H9 (cell line): ENCODE data around the gene TREML2. TPM values are rescaled to one million over a fixed set of nuclear protein-coding genes. Genes with fewer than 3 reads are reported as not detected.

ENCODE experiments used
- DNase-seq: peaks from one replicate; pipeline ENCODE4 v3.0.0-alpha.2; 2017
- H2AFZ ChIP-seq: one replicate; pipeline ENCODE4 v1.6.1; 2013; ENCODE audit warnings: mild to moderate bottlenecking, low read length, control low read depth, moderate library complexity
- H2AK5ac ChIP-seq: 2 replicates; pipeline ENCODE4 v1.6.1; 2013; ENCODE audit warnings: low read length, control low read depth, mixed read lengths; ENCODE audit not compliant: insufficient read length
- H2BK120ac ChIP-seq: one replicate; pipeline ENCODE4 v1.6.1; 2013; ENCODE audit warnings: low read depth, mild to moderate bottlenecking, low read length, control low read depth, inconsistent platforms; ENCODE audit not compliant: poor library complexity, severe bottlenecking
- H2BK12ac ChIP-seq: 2 replicates; pipeline ENCODE4 v1.6.1; 2013; ENCODE audit warnings: low read length, control low read depth, mixed read lengths, low read depth; ENCODE audit not compliant: insufficient read length
- H2BK15ac ChIP-seq: 2 replicates; pipeline ENCODE4 v1.6.1; 2013; ENCODE audit warnings: low read depth, low read length, control low read depth
- H2BK20ac ChIP-seq: one replicate; pipeline ENCODE4 v1.6.1; 2013; ENCODE audit warnings: low read depth, mild to moderate bottlenecking, low read length, control low read depth, inconsistent platforms; ENCODE audit not compliant: poor library complexity, severe bottlenecking
- H2BK5ac ChIP-seq: 2 replicates; pipeline ENCODE4 v1.6.1; 2013; ENCODE audit warnings: low read length, control low read depth, mixed read lengths; ENCODE audit not compliant: insufficient read length
- H3K14ac ChIP-seq: 2 replicates; pipeline ENCODE4 v1.6.1; 2013; ENCODE audit warnings: low read length, control low read depth; ENCODE audit not compliant: insufficient read depth
- H3K18ac ChIP-seq: 2 replicates; pipeline ENCODE4 v1.6.1; 2013; ENCODE audit warnings: low read depth, mild to moderate bottlenecking, mixed read lengths, low read length, control low read depth; ENCODE audit not compliant: insufficient read length
- H3K23ac ChIP-seq: 2 replicates; pipeline ENCODE4 v1.6.1; 2013; ENCODE audit warnings: low read length, control low read depth, mixed read lengths, low read depth; ENCODE audit not compliant: insufficient read length
- H3K23me2 ChIP-seq: 2 replicates; pipeline ENCODE4 v1.6.1; 2013; ENCODE audit warnings: low read depth, mild to moderate bottlenecking, mixed read lengths, low read length, control low read depth; ENCODE audit not compliant: insufficient read length, poor library complexity, severe bottlenecking
- H3K27ac ChIP-seq: 2 replicates; pipeline ENCODE4 v1.5.1; 2013; ENCODE audit warnings: low read length, control low read depth, mixed read lengths, low read depth; ENCODE audit not compliant: insufficient read length
- H3K27me3 ChIP-seq: 2 replicates; pipeline ENCODE4 v1.6.1; 2013; ENCODE audit warnings: low read length, control low read depth, inconsistent platforms; ENCODE audit not compliant: insufficient read depth
- H3K4ac ChIP-seq: 2 replicates; pipeline ENCODE4 v1.6.1; 2013; ENCODE audit warnings: low read depth, mild to moderate bottlenecking, control low read depth, inconsistent platforms, low read length, moderate library complexity
- H3K4me1 ChIP-seq: 2 replicates; pipeline ENCODE4 v1.6.1; 2013; ENCODE audit warnings: low read length, control low read depth, inconsistent platforms; ENCODE audit not compliant: insufficient read depth
- H3K4me2 ChIP-seq: 2 replicates; pipeline ENCODE4 v1.6.1; 2013; ENCODE audit warnings: low read length, control low read depth, mixed read lengths; ENCODE audit not compliant: insufficient read length, insufficient read depth
- H3K56ac ChIP-seq: 2 replicates; pipeline ENCODE4 v1.6.1; 2013; ENCODE audit warnings: low read depth, mild to moderate bottlenecking, mixed read lengths, low read length, control low read depth; ENCODE audit not compliant: insufficient read length
- H3K79me1 ChIP-seq: 2 replicates; pipeline ENCODE4 v1.6.1; 2013; ENCODE audit warnings: low read depth, mild to moderate bottlenecking, moderate library complexity, low read length, control low read depth, inconsistent platforms; ENCODE audit not compliant: insufficient read depth, poor library complexity, severe bottlenecking
- H3K79me2 ChIP-seq: 2 replicates; pipeline ENCODE4 v1.6.1; 2013; ENCODE audit warnings: low read length, control low read depth, inconsistent platforms; ENCODE audit not compliant: insufficient read depth
- H3K9ac ChIP-seq: 2 replicates; pipeline ENCODE4 v1.6.1; 2013; ENCODE audit warnings: low read length, control low read depth, mixed read lengths; ENCODE audit not compliant: insufficient read length; ENCODE audit errors: extremely low read depth
- H3K9me3 ChIP-seq: one replicate; pipeline ENCODE4 v1.6.1; 2013; ENCODE audit warnings: low read depth, low read length, inconsistent platforms; ENCODE audit not compliant: control insufficient read depth
- H3T11ph ChIP-seq: one replicate; pipeline ENCODE4 v1.6.1; 2013; ENCODE audit warnings: mild to moderate bottlenecking, low read length, control low read depth, inconsistent platforms
- H4K20me1 ChIP-seq: one replicate; pipeline ENCODE4 v1.6.1; 2013; ENCODE audit not compliant: control insufficient read depth, insufficient read length, insufficient read depth
- H4K5ac ChIP-seq: 2 replicates; pipeline ENCODE4 v1.6.1; 2013; ENCODE audit warnings: low read depth, mild to moderate bottlenecking, mixed read lengths, low read length, control low read depth; ENCODE audit not compliant: insufficient read length
- H4K8ac ChIP-seq: replicated peaks from 2 replicates; pipeline ENCODE4 v1.6.1; 2013; ENCODE audit warnings: low read length, control low read depth, mixed read lengths, low read depth; ENCODE audit not compliant: insufficient read length
- H4K91ac ChIP-seq: 2 replicates; pipeline ENCODE4 v1.6.1; 2013; ENCODE audit warnings: low read depth, mild to moderate bottlenecking, moderate library complexity, mixed read lengths, low read length, control low read depth; ENCODE audit not compliant: insufficient read length
- H3K27ac Mint-ChIP-seq, 3 experiments: 2 replicates in 2 of 3; 3 replicates in 1 of 3; pipeline ENCODE4 v1.8.0; 2020 to 2021; ENCODE audit warnings: mixed read lengths in 3 of 3, mild to moderate bottlenecking in 1 of 3, moderate library complexity in 1 of 3
- H3K27me3 Mint-ChIP-seq: 2 replicates; pipeline ENCODE4 v1.8.0; 2021; ENCODE audit warnings: low read depth, mild to moderate bottlenecking, moderate library complexity, mixed read lengths
- H3K36me3 Mint-ChIP-seq, 3 experiments: 2 replicates in 2 of 3; 3 replicates in 1 of 3; pipeline ENCODE4 v1.8.0; 2020 to 2021; ENCODE audit warnings: low read depth in 3 of 3, mixed read lengths in 3 of 3; ENCODE audit not compliant: insufficient read depth in 1 of 3
- H3K4me1 Mint-ChIP-seq, 2 experiments: 2 replicates each; pipeline ENCODE4 v1.8.0; 2020; ENCODE audit warnings: mixed read lengths in 2 of 2
- H3K4me3 Mint-ChIP-seq, 2 experiments: 2 replicates in 1 of 2; 3 replicates in 1 of 2; pipeline ENCODE4 v1.8.0; 2020 to 2021; ENCODE audit warnings: mild to moderate bottlenecking in 2 of 2, mixed read lengths in 2 of 2, moderate library complexity in 1 of 2
- H3K9me3 Mint-ChIP-seq, 2 experiments: 2 replicates in 1 of 2; 3 replicates in 1 of 2; pipeline ENCODE4 v1.8.0; 2020; ENCODE audit warnings: mild to moderate bottlenecking in 2 of 2, mixed read lengths in 2 of 2, moderate library complexity in 1 of 2
- WGBS: extraction: QIAGEN DNeasy Blood & Tissue Kit; methylation state at CpG from one replicate; pipeline ENCODE4 v1.1.7; 2013; ENCODE audit warnings: missing lambda C conversion rate, low lambda C conversion rate, mixed read lengths; ENCODE audit not compliant: insufficient read length; ENCODE audit errors: extremely low coverage; 5-methylcytosine and 5-hydroxymethylcytosine counted together
- total RNA-seq: library from RNA; stranded (reverse); gene quantifications from 2 replicates; pipeline ENCODE4 v1.2.1, GENCODE V29; 2021
- TF ChIP-seq, protein P1 (sequence below): fragments of 200-600 bp; sonication (generic); conservative IDR thresholded peaks from 3 replicates; pipeline ENCODE4 v1.8.0; 2021; ENCODE audit warnings: antibody characterized with exemption, mild to moderate bottlenecking

The TREML2 gene
- total RNA-seq, 1 experiment from 2014 or later, result 0.07 TPM

DNA sequence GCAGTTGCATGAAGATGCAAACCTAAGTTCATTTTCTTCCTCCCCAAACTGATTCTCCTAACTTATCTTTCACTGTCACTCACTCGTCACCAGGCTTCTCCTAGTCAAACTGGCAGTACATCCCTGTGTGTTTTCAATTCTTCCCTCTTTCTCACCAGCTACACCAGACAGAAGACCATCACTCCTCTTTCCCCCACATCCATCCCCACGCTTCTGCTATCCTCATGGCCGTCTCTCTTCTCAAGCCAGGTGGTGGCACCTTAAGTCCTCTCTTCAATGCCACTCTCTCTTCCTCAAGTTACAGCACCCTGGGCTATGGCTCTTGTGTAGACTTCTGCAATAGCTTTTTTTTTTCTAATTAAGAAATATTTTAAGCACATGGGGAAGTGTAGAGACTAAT lies 23.7 kb downstream of the TREML2 start:
- Histone ChIP-seq H3K18ac (no peak overlapping the region), H3K4ac (no peak overlapping the region), H3K79me2 (no peaks in the 10 kb centered on the region), H4K20me1 (no peaks in the 10 kb centered on the region), H2BK12ac (no peak overlapping the region), H2AFZ (no peak overlapping the region), H4K91ac (no peak overlapping the region), H2BK5ac (no peak overlapping the region), H3K23me2 (no peaks in the 10 kb centered on the region), H3K9ac (no peak overlapping the region), H2AK5ac (no peak overlapping the region), H2BK15ac (no peak overlapping the region), H3K23ac (no peak overlapping the region), H3T11ph (no peak overlapping the region), H4K8ac (no peak overlapping the region), H3K56ac (no peak overlapping the region), H3K4me2 (no peak overlapping the region), H3K9me3 (no peaks in the 10 kb centered on the region), H3K4me1 (no peaks in the 10 kb centered on the region), H2BK20ac (no peak overlapping the region), H4K5ac (no peak overlapping the region), H3K27ac (no peak overlapping the region), H3K14ac (no peak overlapping the region), H2BK120ac (no peak overlapping the region), H3K27me3 (no peaks in the 10 kb centered on the region), H3K79me1 (no peaks in the 10 kb centered on the region)
- Mint-ChIP-seq H3K27me3 (peaks cover 8% of the 10 kb centered on the region), H3K27ac (no peak overlapping the region), H3K4me1 (peaks cover 9 to 14% of the 10 kb centered on the region in 2 experiments), H3K9me3 (peaks cover 6 to 9% of the 10 kb centered on the region in 2 experiments; a peak in 4 of 5 replicates), H3K4me3 (no peak overlapping the region), H3K36me3 (peaks cover 0 to 8% (median 2%) of the 10 kb centered on the region in 3 experiments; a peak in 3 of 7 replicates)
- no peak for DNase-seq
- WGBS, result no CpG with 5 or more reads among the region's 3 CpGs
- TF ChIP-seq, protein P1, sequence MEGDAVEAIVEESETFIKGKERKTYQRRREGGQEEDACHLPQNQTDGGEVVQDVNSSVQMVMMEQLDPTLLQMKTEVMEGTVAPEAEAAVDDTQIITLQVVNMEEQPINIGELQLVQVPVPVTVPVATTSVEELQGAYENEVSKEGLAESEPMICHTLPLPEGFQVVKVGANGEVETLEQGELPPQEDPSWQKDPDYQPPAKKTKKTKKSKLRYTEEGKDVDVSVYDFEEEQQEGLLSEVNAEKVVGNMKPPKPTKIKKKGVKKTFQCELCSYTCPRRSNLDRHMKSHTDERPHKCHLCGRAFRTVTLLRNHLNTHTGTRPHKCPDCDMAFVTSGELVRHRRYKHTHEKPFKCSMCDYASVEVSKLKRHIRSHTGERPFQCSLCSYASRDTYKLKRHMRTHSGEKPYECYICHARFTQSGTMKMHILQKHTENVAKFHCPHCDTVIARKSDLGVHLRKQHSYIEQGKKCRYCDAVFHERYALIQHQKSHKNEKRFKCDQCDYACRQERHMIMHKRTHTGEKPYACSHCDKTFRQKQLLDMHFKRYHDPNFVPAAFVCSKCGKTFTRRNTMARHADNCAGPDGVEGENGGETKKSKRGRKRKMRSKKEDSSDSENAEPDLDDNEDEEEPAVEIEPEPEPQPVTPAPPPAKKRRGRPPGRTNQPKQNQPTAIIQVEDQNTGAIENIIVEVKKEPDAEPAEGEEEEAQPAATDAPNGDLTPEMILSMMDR, result no peak
